Measurements from ENCODE around the gene FERMT3.
A peak's percentile ranks its signal among the peaks of the same experiment; 100 is the strongest.

The FERMT3 gene

GRCh38 chr11:64252003-64252872 lies 45.7 kb downstream of the FERMT3 start:
- TF ChIP-seq POLR2AphosphoS5 (IDR thresholded peaks at IDR 0.05; ENCODE audit: low read depth, low read length) (peak; percentile 84; the same call in 1 of the 2 replicates), REST (IDR thresholded peaks at IDR 0.05; ENCODE audit: insufficient read depth in 1 of 2, low read depth in 2 of 2, low read length in 2 of 2) (no peak), TAF1 (IDR thresholded peaks at IDR 0.05; ENCODE audit: borderline replicate concordance, insufficient read depth, low read length) (peak; percentile 50; the same call in 1 of the 2 replicates), SIN3A (IDR thresholded peaks at IDR 0.05; ENCODE audit: borderline replicate concordance, insufficient read depth, low read length) (peak; percentile 48; the same call in 1 of the 2 replicates), FOXP2 (optimal IDR thresholded peaks at IDR 0.05; ENCODE audit: borderline replicate concordance, extremely low read depth, extremely low read length, insufficient read depth) (no peak)

GRCh38 chr11:64253043-64253442 lies 46.5 kb downstream of the FERMT3 start:
- TF ChIP-seq TAF1 (IDR thresholded peaks at IDR 0.05; ENCODE audit: borderline replicate concordance, insufficient read depth, low read length) (no peak), REST (IDR thresholded peaks at IDR 0.05; ENCODE audit: insufficient read depth in 1 of 2, low read depth in 2 of 2, low read length in 2 of 2) (no peak)

GRCh38 chr11:64253481-64253880 lies 47.0 kb downstream of the FERMT3 start:
- TF ChIP-seq FOXP2 (optimal IDR thresholded peaks at IDR 0.05; ENCODE audit: borderline replicate concordance, extremely low read depth, extremely low read length, insufficient read depth), result no peak
- TF ChIP-seq TAF1 (IDR thresholded peaks at IDR 0.05; ENCODE audit: borderline replicate concordance, insufficient read depth, low read length), result no peak
- no peak for TF ChIP-seq SIN3A (IDR thresholded peaks at IDR 0.05; ENCODE audit: borderline replicate concordance, insufficient read depth, low read length)
- no peak for TF ChIP-seq REST (IDR thresholded peaks at IDR 0.05; ENCODE audit: insufficient read depth in 1 of 2, low read depth in 2 of 2, low read length in 2 of 2)
- TF ChIP-seq POLR2AphosphoS5 (IDR thresholded peaks at IDR 0.05; ENCODE audit: low read depth, low read length), result no peak

- no peak for TF ChIP-seq POLR2AphosphoS5 (IDR thresholded peaks at IDR 0.05; ENCODE audit: low read depth, low read length)
- TF ChIP-seq FOXP2 (optimal IDR thresholded peaks at IDR 0.05; ENCODE audit: borderline replicate concordance, extremely low read depth, extremely low read length, insufficient read depth), result no peak
- TF ChIP-seq TAF1 (IDR thresholded peaks at IDR 0.05; ENCODE audit: borderline replicate concordance, insufficient read depth, low read length), result no peak
- TF ChIP-seq SIN3A (IDR thresholded peaks at IDR 0.05; ENCODE audit: borderline replicate concordance, insufficient read depth, low read length), result no peak
- no peak for TF ChIP-seq REST (IDR thresholded peaks at IDR 0.05; ENCODE audit: insufficient read depth in 1 of 2, low read depth in 2 of 2, low read length in 2 of 2)
These were observed 47.8 kb downstream of the FERMT3 start for GRCh38 chr11:64254326-64254725.
